NB4 (cell line): ENCODE results near the gene ACTG1.
A peak's percentile ranks its signal among the peaks of the same experiment; 100 is the strongest.

Experiments used
- DNase-seq: peaks from one replicate; pipeline ENCODE4 v3.0.0; 2010; ENCODE audit warnings: low read depth
- H3K4me3 ChIP-seq: one replicate; pipeline ENCODE4 v1.5.1; 2011; ENCODE audit warnings: mild to moderate bottlenecking, low read depth, low read length, moderate library complexity
- MYC ChIP-seq: IDR thresholded peaks from 2 replicates; pipeline ENCODE4 v1.6.1; 2011; ENCODE audit warnings: low read depth, low read length
- POLR2A ChIP-seq: IDR thresholded peaks from 2 replicates; pipeline ENCODE4 v1.6.1; 2011; ENCODE audit warnings: mild to moderate bottlenecking; ENCODE audit not compliant: insufficient read length; ENCODE audit errors: extremely low read depth
- TF ChIP-seq, protein P1 (sequence below): IDR thresholded peaks from 2 replicates; pipeline ENCODE4 v1.6.1; 2011; ENCODE audit warnings: low read depth, low read length
- TF ChIP-seq, protein P2 (sequence below): IDR thresholded peaks from one replicate; pipeline ENCODE4 v1.5.1; 2012; ENCODE audit warnings: low read depth, low read length

The ACTG1 gene

DNA sequence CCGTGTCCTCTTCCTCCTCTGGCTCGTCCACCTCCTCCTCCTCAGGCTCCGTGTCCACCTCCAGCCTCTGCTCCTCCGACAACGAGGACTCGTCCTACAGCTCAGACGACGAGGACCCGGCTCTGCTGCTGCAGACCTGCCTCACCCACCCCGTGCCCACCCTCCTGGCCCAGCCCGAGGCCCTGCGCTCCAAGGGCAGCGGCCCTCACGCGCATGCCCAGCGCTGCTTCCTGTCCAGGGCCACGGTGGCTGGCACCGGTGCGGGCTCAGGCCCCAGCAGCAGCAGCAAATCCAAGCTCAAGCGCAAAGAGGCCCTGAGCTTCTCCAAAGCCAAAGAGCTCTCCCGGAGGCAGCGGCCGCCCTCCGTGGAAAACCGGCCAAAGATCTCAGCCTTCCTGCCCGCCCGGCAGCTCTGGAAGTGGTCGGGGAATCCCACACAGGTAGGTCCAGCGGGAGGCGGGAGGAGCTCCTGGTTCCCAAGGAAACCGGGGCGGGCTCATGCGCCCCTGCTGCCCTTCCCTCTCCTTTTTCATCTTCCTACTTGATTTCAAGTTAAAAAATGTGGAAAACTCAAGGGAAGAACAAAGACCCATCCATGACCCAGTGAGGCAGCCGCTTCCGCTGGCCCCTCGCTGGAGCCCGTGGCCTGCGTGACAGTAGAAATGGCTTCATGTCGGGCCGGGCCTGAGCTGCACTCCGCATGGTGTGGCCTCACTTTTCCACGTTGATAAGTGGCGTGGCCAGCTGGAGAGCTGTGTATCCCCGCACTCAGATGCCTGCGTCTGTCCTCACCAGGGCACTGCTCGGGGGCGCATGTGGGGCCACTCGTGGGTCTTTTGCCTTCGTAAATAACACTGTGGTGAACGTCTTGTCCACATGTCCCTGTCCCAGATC, 50.7 kb downstream of the ACTG1 start:
- TF ChIP-seq POLR2A: no peak
- TF ChIP-seq, protein P1, sequence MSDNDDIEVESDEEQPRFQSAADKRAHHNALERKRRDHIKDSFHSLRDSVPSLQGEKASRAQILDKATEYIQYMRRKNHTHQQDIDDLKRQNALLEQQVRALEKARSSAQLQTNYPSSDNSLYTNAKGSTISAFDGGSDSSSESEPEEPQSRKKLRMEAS: 0 out of 2 replicates have a peak, but pooled peaks have one; percentile 2
- peak; percentile 75 for DNase-seq
- peak overlapping the region; percentile 81 for H3K4me3 ChIP-seq

DNA sequence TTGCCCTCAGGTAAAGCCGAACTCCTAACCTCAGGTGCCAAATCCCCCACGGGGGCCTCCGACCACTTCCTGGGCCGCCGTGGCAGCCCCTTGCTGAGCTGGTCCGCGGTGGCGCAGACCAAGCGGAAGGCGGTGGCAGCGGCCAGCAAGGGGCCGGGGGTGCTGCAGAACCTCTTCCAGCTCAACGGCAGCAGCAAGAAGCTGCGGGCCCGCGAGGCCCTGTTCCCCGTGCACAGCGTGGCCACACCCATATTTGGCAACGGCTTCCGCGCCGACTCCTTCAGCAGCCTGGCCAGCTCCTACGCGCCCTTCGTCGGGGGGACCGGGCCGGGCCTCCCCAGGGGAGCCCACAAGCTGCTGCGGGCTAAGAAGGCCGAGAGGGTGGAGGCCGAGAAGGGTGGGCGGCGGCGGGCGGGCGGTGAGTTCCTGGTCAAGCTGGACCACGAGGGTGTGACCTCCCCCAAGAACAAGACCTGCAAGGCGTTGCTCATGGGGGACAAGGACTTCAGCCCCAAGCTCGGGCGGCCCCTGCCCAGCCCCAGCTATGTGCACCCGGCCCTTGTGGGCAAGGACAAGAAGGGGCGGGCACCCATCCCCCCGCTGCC, 51.6 kb downstream of the ACTG1 start:
- H3K4me3 ChIP-seq: peak overlapping the region; percentile 81
- DNase-seq: peak; percentile 99
- TF ChIP-seq, protein P1: peak; percentile 76
- TF ChIP-seq POLR2A: peak; percentile 46
- peak; percentile 13 for TF ChIP-seq MYC
- TF ChIP-seq, protein P2, sequence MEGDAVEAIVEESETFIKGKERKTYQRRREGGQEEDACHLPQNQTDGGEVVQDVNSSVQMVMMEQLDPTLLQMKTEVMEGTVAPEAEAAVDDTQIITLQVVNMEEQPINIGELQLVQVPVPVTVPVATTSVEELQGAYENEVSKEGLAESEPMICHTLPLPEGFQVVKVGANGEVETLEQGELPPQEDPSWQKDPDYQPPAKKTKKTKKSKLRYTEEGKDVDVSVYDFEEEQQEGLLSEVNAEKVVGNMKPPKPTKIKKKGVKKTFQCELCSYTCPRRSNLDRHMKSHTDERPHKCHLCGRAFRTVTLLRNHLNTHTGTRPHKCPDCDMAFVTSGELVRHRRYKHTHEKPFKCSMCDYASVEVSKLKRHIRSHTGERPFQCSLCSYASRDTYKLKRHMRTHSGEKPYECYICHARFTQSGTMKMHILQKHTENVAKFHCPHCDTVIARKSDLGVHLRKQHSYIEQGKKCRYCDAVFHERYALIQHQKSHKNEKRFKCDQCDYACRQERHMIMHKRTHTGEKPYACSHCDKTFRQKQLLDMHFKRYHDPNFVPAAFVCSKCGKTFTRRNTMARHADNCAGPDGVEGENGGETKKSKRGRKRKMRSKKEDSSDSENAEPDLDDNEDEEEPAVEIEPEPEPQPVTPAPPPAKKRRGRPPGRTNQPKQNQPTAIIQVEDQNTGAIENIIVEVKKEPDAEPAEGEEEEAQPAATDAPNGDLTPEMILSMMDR: no peak
